GM04504 (cell line): ENCODE results near the gene COMMD6.

Experiments
- DNase-seq: peaks from one replicate; pipeline ENCODE4 v3.0.0-alpha.2; 2012; ENCODE audit warnings: low read depth

The COMMD6 gene

DNA sequence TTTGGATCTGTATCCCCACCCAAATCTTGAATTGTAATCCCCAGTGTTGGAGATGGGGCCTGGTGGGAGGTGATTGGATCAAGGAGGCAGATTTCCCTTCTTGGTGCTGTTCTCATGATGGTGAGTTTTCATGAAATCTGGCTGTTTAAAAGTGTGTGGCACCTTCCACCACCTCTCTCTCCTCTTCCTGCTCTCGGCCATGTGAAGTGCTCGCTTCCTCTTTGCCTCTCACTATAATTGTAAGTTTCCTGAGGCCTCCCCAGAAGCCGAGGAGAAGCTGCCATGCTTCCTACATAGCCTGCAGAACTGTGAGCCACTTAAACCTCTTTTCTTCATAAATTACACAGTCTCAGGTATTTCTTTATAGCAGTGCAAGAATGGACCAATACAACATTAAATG, 15.7 kb downstream of the COMMD6 start:
- DNase-seq, result no peak

DNA sequence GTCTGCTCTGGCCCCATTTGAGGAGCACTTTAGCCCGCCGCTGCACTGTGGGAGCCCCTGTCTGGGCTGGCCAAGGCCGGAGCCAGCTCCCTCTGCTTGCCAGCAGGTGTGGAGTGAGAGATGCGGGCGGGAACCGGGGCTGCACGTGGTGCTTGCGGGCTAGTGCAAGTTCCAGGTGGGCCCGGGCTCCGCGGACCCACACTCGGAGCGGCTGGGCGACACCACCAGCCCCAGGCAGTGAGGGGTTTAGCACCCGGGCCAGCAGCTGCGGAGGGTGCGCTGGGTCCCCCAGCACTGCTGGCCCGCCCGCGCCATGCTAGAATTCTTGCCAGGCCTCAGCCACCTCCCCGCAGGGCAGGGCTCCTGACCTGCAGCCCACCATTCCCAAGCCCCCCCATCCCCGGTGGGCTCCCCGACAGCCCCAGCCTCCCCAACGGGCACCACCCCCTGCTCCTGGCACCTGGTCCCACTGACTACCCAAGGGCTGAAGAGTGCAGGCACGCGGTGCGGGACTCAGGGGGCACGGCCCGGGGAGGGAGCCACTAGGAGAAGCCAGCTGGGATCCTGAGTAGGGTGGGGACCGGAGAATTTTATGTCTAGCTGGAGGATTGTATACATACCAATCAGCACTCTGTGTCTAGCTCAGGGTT, 19.1 kb downstream of the COMMD6 start:
- DNase-seq, result no peak

DNA sequence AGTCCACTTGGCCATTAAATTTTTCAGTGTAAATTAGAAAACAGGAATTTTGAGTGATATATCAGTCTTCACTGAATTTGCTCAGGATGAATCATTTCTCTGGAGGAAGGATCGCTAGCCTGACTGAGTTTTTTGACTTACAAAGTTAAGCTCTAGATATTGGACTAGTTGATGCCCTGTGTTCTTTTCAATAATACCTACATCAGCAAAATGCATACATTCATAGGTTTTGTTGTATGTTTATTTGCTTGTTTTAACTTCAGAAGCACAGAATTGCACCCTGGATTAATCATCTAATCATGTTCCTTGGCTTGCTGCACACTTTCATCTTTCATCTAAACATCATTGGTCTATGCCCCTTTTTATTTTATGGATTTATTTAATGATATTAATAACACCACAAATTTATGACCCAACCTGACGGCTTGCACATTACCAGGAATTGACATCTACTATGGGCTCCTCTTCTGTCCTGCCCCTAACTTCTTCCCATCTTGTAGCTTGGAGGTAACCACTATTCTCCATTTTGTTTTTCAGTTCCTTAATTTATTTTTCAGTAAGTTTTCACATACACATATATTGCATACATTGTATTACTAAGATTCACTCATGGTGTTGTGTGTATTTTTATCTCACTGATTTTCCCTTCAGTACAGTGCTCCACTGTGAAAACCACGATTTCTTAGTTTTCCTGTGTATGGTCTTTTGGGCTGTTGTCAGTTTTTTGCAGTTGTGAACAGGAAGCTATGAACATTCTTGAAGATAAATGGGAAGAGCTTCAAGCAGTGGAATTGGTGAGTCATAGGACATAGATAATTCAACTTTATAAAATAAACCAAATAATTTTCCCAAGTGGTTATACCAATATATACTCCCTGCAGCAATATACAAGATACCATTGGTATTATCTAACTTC, 23.3 kb downstream of the COMMD6 start:
- DNase-seq, result no peak

DNA sequence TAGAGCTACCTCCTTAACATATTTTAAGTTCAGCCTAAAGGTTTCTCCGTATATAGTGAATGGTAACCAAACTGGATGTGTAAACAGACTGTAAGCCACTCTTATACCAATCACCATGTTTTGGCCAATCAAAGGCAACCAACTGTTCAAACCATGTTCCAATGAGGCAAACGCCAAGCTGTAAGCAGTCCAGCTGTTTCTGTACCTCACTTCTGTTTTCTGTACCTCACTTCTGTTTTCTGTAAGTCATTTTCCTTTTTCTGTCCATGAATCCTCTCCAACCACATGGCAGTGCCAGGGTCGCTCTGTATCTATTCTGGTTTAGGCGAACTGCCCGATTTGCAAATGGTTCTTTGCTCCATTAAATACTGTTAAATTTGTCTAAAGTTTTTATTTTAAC, 24.4 kb downstream of the COMMD6 start:
- no peak for DNase-seq

DNA sequence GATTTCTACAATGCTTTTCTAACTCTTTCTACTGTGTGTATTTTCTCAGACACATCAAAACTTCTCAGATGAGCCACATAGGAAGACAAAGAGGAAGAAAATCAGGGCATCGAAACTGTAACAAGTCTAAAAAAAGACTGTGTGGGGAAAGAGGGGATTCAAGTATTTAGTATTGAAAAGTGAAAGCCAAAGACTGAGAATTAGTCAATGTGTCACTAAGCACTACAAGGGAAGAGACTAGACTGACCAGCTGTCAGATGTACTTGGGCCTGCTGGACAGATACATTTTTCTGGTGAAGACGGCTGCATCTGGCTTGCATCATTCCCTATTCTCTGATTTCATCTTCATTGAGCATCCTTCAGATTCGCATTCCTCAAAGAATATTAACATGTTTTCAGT, 25.4 kb downstream of the COMMD6 start:
- DNase-seq, result no peak

DNA sequence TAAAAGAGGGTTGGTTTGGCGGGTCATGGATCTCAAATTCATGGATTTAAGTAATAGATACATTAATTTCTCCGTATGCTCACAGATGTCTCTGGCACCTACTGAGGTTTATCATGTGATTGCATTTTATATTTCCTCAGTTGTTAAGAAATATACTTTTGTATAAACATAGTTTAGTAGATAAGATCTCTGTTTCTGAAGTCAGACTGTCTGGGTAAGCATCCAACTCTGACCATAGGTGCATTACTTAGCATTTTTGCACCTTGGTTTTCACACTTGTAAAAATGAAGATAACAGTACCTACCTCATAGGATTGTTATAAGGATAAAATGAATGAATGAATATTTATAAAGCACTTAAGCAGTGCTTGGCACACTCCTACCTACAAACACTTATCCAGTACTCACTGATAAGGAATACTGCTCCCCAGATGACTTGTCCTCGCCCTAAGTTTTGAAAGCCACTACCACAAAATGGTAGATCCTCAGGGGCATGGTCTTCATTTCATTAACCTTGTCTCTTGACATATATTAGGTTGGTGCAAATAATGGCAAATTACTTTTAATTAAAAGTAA, 26.5 kb downstream of the COMMD6 start:
- DNase-seq, result no peak

DNA sequence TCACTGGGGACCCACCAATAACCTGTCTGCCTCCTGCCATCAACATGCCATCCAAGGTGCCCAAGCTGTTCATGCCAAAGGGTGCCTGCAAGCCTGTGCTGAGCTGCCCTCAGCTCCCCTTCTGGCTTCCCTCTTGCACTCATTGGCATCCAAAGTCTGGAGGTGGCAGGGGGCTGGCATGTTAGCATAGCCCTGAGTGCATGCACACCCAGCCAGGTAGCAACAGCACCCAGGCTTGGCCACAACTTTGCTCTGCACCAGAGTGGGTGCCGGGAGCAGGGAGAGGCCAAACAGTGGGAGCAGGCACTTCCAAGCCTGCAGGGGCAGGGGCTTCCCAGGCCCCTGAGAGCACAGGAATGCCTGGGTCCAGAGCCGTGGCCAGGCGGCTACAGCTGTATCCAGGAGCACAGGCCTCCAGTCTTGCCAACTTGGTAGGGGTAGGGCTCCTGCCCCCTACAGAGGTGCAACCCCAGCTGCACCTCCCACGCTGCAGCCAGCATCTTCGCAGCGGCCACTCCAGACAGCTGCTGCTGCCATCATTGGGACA, 29.6 kb downstream of the COMMD6 start:
- no peak for DNase-seq

DNA sequence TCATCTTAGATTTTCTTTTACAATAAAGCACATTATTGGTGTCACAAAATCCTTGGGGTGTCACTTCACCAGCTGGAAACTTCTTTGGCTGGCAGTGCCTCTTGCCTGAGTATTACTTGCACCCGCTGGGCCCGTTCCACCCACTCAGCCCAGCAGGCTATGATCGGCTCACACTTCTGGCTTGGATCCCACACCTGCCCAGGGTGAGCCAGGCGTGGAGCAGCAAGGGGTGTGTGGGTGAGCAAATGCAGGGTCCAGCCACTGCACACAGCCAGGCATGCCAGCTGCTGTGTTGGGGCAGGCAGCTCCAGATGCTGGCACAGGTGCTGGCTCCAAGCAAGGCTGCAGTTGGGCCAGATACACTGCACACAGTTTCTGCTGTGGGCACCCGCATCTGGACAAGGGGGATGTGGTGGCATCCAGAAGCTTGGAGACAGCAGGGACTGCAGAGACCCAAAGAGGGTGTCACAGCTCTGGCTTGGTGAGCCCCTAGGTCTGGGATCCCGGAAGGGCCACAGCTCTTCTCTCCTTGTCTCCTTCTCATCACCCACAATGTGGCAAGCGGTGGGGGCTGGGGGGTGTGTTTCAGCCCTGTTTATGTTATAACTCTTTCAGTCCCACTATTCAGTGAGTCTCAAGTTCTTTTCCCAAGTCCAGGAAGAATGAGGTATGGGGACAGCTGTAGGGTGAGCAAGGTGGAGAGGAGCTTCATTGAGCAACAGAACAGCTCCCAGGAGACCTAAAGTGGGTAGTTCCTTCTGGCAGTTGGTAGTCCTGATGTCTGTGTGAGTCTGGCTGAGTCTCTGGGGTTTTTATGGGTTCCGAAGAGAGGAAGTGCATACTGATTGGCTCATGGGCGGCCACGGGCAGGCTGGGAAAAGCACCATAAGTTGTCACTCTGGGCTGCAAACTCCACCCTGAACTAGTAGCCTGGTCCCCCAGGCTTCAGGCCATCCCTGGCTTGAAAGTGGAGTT, 30.3 kb downstream of the COMMD6 start:
- no peak for DNase-seq

DNA sequence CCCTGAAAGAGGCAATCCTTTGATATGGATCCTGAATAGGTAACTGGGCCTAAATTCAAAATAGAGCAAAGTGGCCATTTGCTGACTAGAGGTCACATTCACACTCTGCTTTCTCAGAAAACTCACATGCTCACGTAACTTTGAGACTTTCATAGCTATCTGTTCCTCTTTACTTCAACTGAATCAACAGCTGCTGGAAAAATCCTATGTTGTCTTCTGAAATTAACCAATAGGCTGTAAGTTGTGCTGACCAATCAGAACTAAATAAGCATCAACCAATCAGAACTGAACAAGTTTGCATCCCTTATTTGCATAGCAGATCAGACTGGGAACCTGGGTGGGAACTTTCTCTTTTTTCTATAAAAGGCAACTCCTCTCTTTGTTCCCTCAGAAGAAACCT, 31.6 kb downstream of the COMMD6 start:
- DNase-seq, result no peak

DNA sequence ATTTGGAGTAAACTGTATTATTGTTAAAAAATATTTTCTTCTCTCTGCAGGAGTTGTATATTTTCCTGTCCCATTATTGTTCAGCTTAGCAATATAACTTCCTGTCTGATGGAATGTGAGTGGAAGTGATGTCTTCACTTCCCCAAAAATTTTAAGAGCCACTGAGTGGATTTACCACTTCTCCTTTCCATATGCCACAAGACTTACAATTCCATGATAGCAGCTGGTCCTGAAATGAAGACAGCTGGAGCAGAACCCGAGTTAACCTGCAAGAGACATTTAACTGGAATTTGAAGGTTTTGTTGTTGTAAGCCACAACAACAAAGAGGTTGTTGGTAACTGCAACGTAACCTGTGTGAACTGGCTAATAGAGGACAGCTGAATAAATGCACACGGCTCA, 32.3 kb downstream of the COMMD6 start:
- no peak for DNase-seq

DNA sequence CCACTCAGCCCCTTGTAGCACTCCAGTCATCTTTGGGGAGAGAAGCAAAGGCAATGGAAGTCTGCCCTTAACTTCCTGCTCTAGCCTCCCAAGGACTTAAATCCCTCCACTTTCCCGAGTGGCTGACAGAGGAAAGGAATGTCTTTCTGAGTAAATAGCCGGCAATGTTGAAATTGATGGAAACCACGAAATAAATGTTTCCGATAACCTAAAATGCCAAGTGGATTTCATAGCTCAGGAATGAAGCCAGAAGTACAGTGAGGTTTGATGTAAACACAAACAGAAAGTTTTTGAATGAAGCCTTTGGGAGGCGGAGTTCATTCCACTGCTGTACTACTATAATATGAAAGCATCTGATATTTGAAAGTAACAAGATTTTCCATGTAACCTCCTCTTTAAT, 41.7 kb downstream of the COMMD6 start:
- DNase-seq, result no peak

DNA sequence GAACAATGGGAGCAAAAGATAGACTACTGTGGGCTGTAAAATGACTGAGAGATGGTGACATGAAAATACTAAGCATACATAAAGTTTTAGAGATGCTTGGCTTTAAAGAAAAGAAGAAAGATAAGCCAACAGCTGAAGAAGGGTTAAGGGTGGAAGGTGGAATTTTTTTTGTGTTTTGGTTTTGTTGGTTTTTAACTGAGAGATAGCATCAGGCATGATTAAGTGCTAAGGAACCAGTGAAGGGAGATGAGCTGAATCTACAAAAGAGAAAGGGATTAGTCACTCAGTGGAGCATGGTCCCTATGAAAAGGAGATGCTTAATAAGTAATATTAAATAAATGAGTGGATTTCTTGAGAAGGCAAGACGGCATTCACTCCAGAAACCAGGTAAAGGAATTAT, 43.1 kb downstream of the COMMD6 start:
- no peak for DNase-seq

DNA sequence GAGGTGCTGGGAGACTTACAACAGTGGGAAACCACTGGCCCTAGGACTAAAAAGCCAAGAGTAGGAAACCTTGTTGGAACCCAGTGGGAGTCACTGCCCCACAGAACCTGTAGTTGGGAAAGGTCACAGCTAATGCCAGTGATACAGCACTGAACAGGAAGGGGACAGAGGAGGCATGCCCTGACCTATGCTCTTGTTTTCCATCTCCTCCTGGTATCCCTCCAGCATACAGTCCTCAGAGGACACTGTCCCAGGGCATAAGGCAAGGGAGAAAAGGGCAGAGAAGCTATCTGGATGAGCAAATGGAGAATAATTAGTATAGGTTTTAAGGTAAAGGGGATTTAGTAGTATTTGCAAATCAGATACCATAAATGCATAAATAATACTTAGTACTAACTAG, 44.5 kb downstream of the COMMD6 start:
- DNase-seq, result no peak

DNA sequence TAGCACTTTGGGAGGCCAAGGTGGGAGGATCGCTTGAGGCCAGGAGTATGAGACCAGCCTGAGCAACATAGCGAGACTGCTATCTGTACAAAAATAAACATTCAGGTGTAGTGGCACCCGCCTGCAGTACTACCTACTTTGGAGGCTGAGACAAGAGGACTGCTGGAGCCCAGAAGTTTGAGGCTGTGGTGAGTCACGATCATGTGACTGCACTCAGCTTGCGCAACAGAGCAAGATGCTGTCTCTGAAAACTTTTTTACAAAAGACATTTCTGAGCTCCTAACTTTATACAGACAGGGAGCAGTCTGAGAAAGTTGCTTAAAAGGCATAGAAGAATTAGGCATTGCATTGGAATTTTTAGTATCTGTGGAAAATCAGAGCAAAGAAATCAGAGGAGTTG, 45.3 kb downstream of the COMMD6 start:
- DNase-seq, result no peak

DNA sequence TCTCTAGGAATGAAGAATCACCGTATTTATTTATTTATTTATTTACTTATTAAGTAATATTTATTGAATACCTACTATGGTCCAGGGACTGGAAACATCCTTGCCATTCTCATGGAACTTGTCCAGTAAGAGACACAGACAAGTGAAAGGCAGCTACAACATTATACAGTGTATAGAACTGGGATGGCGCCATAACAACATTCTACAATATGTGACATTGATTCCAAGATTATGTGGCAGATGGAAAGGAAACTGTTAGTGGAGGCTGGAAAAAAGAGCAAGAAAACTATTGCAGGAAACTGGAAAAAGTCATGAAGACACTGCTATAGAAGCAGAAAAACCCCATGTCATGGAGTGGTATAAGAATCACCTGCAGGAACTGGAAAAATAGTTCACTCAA, 46.3 kb downstream of the COMMD6 start:
- no peak for DNase-seq

DNA sequence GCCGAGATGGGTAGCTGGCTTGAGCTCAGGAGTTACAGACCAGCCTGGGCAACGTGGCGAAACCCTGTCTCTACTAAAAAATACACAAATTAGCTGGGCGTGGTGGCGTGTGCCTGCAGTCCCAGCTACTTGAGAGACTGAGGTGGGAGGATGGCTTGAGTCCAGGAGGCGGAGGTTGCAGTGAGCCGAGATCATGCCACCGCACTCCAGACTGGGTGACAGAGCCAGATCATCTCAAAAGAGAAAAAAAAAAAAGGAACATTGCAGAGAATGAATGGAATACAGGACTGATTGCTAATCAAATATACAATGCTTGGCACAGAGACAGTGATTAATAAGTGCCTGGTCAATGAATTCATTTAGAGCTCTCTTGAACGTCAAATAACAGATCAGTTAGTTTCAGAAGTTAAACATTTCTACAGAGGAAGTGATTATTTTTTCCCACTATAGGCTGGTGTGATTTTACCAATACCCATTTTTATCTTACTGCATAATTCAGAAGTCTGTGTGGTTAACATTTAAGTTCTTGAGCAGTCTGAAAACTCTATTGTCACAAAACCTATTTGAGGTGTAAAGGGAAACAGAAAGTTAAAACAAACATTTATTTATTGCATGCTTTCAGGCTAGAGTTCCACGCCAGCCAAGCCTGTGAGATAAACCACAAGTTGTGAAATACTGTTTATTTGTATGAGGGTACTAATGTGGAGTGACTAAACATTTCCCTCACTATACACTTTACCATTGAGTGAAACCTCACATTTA, 48.0 kb downstream of the COMMD6 start:
- no peak for DNase-seq

DNA sequence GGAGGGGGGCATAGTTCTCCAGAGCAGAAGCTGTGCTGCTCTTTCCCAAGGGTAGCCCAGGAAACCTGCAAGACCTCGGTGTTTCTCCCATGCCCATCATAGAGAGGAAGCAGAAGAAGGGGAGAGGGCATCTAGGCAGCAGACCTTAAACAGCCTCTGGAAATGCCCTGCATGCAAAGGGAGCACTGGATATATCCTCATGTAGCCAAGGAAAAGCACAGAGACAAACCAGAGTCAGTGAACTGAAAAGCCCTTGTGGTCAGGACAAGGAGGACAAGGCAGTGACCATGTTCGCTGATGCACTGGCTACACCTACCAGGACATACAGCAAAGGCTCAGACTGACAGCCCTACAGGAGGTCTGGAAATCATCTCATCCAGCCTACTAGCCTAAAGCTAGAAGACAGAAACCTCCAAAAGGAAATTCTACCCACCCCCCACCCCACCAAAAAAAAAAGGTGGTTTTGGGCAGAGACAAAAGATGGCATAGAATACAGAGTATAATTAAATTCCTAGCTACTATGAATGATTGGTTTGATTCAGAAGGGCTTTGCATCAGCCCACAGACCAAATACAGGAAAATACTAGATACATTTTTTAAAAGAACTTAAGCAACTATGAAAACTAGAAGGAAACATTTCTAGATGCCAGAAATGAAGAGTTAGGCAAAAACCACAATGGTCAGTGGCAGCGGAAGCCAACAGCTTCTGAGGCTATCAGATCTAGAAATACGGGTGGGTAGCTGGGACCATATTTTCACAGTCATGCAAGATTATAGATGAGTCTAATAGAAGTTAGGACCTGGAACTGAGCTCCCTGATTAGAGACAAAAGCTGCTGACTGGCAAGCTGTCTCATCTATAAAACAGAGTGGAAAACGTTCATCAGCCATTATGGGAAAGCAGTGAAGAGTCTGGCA, 51.2 kb downstream of the COMMD6 start:
- no peak for DNase-seq

DNA sequence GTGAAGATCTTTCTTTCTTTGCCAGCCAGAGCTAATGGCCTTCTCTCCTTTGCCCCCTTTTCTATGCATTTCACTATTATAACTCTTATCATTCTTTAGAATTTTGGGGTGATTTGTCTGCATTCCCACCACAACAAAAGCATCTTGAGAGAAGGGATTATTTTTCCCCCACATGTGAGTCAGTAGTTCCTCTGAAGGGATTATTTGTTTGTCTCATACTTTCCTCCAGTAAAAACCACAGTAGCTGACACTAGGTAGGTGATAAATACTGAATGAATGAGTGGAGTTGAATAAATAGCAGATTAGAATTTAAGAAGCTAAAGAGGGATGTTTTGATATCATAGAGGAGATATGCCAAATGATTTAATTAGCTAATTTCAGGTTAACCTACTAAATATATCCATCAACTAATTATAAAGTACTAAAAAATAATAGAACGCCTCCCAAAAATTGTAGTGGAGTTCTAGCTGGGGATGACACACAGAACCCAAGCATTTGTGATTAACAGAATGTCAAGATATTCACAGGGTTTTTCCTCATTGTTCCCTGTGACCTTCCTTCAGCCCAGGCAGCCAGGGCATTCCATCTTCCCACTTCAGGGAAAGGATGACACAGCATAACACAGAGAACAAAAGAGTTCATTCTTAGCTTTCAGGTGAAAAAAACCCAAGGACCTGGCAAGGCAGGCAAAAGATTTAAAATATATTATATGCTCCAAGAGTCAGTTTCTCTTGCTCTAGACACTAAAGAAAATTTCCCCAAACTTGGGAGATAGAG, 52.2 kb downstream of the COMMD6 start:
- no peak for DNase-seq

DNA sequence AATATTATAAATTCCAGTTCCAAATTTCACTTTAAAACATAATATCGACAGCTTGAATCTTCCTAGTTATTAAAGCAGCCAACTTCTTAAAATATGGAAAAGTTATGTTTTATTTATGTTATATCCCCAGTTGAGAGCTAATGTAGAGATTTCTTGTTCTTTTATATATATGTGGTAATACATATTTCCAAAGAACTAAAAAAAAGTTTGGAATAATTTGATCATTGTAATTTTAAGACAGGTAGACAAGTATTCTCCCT, 54.9 kb downstream of the COMMD6 start:
- DNase-seq, result no peak
